ENCODE data around the gene PTPRD. TPM values are rescaled to one million over a fixed set of nuclear protein-coding genes. Genes with fewer than 3 reads are reported as not detected.

Gene PTPRD
- total and polyA plus RNA-seq, 2 of the 4 experiments (the other 2 are of a cell fraction) = 0.07 to 0.18 TPM

- Histone ChIP-seq H2AK5ac (ENCODE audit: low read depth, low read length) (no peak overlapping the region), H3K9me3 (ENCODE audit: control insufficient read depth, insufficient read depth, low read length) (0 out of 2 replicates have a peak, but pooled peaks cover 2% of the 10 kb centered on the region), H3K27ac (ENCODE audit: insufficient read depth, low read length) (no peak overlapping the region), H2BK15ac (ENCODE audit: low read depth, low read length) (no peak overlapping the region), H2AFZ (replicated peaks; ENCODE audit: low read length, poor library complexity) (no peak overlapping the region), H2BK5ac (ENCODE audit: low read depth, low read length, poor library complexity, severe bottlenecking) (no peak overlapping the region), H3K14ac (replicated peaks; ENCODE audit: low read depth, low read length) (no peak overlapping the region), H4K8ac (ENCODE audit: low read depth in 2 of 2, low read length in 2 of 2) (no peak overlapping the region), H3K56ac (ENCODE audit: extremely low read depth, insufficient read depth, low read length) (no peak overlapping the region), H4K20me1 (ENCODE audit: insufficient read depth, low read length) (no peaks in the 10 kb centered on the region), H3K9me1 (ENCODE audit: insufficient read depth, low read length) (no peaks in the 10 kb centered on the region), H3K4me1 (ENCODE audit: control insufficient read depth, insufficient read depth, low read length) (no peaks in the 10 kb centered on the region), H3K4me2 (ENCODE audit: low read depth, low read length) (no peak overlapping the region), H2BK20ac (ENCODE audit: low read depth, low read length) (no peak overlapping the region), H4K5ac (ENCODE audit: low read depth, low read length) (no peak overlapping the region), H3K4me3 (ENCODE audit: insufficient read depth, low read depth, low read length) (no peak overlapping the region), H3K4ac (ENCODE audit: low read depth, low read length) (no peak overlapping the region), H3K9ac (ENCODE audit: low read depth, low read length) (no peak overlapping the region), H3K27me3 (ENCODE audit: control insufficient read depth, insufficient read depth, low read length) (no peaks in the 10 kb centered on the region), H4K91ac (ENCODE audit: insufficient read depth, low read depth, low read length) (no peak overlapping the region), H2AK9ac (replicated peaks; ENCODE audit: low read depth, low read length, poor library complexity) (no peak overlapping the region), H3K18ac (ENCODE audit: low read depth, low read length) (no peak overlapping the region), H3K36me3 (ENCODE audit: control insufficient read depth, insufficient read depth, low read length) (no peaks in the 10 kb centered on the region), H3K23ac (ENCODE audit: low read depth, low read length) (no peak overlapping the region), H2BK120ac (ENCODE audit: low read depth, low read length) (no peak overlapping the region), H3K79me1 (ENCODE audit: low read depth in 1 of 2, low read length in 2 of 2) (no peaks in the 10 kb centered on the region)
- BruUV-seq (replicated peaks) = no TSS peak
- dilution Hi-C loops (cut with HindIII; ENCODE audit: low sequenced_read_pairs, unreplicated experiment) (no loop called here), in situ Hi-C loops (cut with MboI; ENCODE audit: low sequenced_read_pairs) (no loop called here), intact Hi-C loops (cut with micrococcal nuclease) (no loop called here)
- ChIA-PET POLR2A (ENCODE audit: unreplicated experiment) (no interaction called here), CTCF (no interaction called here)
- WGBS, 2 experiments (ENCODE audit: extremely low coverage in 2 of 2, insufficient read length in 1 of 2) = no CpG with 5 or more reads among the region's 6 CpGs
- TF ChIP-seq MAZ (IDR thresholded peaks at IDR 0.05; ENCODE audit: borderline replicate concordance, low read depth, low read length) = no peak
- TF ChIP-seq RCOR1 (IDR thresholded peaks at IDR 0.05; ENCODE audit: insufficient replicate concordance, low read length) = no peak
- no peak for TF ChIP-seq NFE2L2 (IDR thresholded peaks at IDR 0.05; ENCODE audit: low read depth, low read length)
- TF ChIP-seq MXI1 (IDR thresholded peaks at IDR 0.05; ENCODE audit: borderline replicate concordance, low read depth, low read length) = no peak
- no peak for TF ChIP-seq BHLHE40 (IDR thresholded peaks at IDR 0.05; ENCODE audit: low read depth, low read length)
- no peak for TF ChIP-seq POLR2A (IDR thresholded peaks at IDR 0.05; ENCODE audit: low read depth, low read length)
- TF ChIP-seq, protein P1, sequence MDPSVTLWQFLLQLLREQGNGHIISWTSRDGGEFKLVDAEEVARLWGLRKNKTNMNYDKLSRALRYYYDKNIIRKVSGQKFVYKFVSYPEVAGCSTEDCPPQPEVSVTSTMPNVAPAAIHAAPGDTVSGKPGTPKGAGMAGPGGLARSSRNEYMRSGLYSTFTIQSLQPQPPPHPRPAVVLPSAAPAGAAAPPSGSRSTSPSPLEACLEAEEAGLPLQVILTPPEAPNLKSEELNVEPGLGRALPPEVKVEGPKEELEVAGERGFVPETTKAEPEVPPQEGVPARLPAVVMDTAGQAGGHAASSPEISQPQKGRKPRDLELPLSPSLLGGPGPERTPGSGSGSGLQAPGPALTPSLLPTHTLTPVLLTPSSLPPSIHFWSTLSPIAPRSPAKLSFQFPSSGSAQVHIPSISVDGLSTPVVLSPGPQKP (IDR thresholded peaks at IDR 0.05; ENCODE audit: borderline replicate concordance, low read depth, low read length) = no peak
- TF ChIP-seq CEBPB (IDR thresholded peaks at IDR 0.05; ENCODE audit: low read depth, low read length) = no peak
- no peak for TF ChIP-seq SMC3 (IDR thresholded peaks at IDR 0.05; ENCODE audit: low read depth, low read length)
- TF ChIP-seq CHD1 (IDR thresholded peaks at IDR 0.05; ENCODE audit: low read depth, low read length) = no peak
- no peak for TF ChIP-seq CTCF (conservative IDR thresholded peaks at IDR 0.05; ENCODE audit: low read depth, low read length)
- TF ChIP-seq RAD21 (IDR thresholded peaks at IDR 0.05; ENCODE audit: low read length) = no peak
- TF ChIP-seq RFX5 (IDR thresholded peaks at IDR 0.05; ENCODE audit: low read depth, low read length) = no peak
- TF ChIP-seq MAFK (IDR thresholded peaks at IDR 0.05; ENCODE audit: low read depth, low read length) = no peak
- no peak for TF ChIP-seq FOS (IDR thresholded peaks at IDR 0.05; ENCODE audit: low read depth, low read length)
- no peak for TF ChIP-seq USF2 (IDR thresholded peaks at IDR 0.05; ENCODE audit: low read depth, low read length)
- ATAC-seq (ENCODE audit: low read depth) = no peak
- no peak for DNase-seq
Observed at GRCh38 chr9:10586407-10586806, 26.4 kb downstream of the PTPRD start.
